GM18870 (cell line): Measurements from ENCODE around the gene MGLL.
"Not testable (repeated sequence)": the region's sequence is repeated elsewhere in the genome, so short reads cannot be mapped to it uniquely, and the experiment has no call there.

Experiments
- ATAC-seq: cut with Tn5 transposase; IDR thresholded peaks from one replicate; pipeline ENCODE4 v1.9.1; 2021; ENCODE audit warnings: moderate library complexity; ENCODE audit not compliant: unreplicated experiment

MGLL gene

DNA sequence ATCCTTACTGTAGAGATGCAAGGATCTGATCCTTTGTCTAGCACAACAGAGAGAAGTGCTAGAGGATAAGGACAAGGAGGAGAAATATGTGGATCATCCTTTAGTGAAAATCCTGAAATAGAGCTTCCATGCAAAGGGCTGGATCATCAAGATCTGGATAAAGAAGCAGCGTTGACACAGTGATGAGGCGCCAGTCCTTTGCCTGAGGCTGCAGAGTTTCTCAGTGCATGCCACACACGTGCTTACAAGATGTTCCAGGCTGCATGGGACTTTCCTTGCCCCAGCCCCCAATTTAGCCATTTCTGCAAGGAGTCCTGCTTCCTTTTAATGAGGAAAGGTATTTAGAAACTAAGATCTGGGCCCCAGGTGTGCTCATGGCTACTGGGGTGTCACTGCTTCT, 156.7 kb downstream of the MGLL start:
- ATAC-seq = no peak

DNA sequence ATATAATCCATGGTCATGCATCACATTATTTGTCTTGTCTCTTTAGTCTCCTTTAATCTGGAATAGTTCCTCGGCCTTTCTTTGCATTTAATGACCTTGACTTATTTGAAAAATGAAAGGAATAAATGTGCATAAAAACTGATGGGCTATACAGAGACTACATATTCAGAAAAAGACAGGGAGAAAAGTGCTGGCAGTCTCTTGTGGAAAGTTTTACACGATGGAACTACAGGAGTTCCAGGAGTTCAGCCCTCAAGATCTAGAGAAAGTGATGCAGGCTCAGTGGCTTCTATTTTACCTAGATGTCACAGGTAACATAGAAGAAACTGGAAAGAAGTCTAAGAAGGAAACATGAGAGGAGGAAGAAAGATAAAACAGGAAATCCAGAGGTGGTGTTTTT, 157.2 kb downstream of the MGLL start:
- ATAC-seq = no peak

DNA sequence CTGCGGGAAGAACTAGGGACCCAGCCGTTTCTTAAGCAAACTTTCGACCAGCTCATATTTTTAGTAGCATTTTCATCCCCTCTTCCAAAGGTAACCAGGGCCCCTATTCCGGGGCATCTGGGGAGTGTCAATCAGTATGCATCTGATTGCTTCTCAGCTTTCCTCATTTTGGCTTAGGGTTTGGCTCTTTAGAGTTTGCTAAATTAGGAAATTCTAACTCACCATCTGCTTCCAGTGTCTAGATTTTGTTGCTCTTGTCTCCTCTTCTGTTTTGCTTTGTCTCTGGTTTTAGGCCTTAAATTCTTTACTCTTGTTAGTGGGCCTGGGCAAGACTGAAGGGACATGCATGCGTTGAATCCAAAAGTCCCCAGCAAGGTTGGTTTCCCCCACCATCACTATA, 159.2 kb downstream of the MGLL start:
- ATAC-seq = no peak

DNA sequence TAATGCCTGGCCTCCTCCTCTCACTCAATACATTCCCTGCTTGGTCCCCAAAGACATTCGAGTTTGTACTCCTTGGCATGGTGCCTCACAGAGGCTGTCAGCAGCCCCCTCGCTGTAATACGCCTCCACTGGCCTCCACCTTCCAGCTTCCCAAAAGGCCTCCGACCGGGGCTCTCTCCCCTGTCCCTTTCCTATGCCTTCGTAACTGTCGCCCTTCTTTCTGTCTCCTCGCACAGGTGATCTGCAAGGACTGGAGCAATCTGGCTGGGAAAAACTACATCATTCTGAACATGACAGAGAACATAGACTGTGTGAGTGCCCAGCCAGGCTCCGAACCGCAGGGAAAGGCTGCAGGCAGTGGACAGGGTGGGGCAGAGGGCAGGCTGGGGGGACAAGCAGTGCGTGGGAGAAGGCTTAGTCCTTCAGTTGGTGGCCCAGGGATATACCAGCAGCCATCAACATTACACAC, 160.3 kb downstream of the MGLL start:
- no peak for ATAC-seq

DNA sequence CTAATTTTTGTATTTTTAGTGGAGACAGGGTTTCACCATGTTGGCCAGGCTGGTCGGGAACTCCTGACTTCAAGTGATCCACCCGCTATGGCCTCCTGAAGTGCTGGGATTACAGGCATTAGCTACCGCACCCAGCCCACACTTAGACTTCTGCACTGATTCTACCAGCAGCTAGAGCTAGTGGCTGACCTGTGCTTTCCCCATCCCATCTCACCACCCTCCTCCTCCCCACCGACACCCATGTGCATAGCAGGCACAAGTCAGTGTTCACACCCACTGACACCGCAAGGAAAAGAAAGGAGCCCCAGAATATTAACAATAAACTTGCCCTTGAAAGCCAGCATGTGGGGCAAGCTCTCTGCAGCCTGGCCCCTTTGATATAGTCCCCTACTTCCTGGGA, 160.7 kb downstream of the MGLL start:
- no peak for ATAC-seq

DNA sequence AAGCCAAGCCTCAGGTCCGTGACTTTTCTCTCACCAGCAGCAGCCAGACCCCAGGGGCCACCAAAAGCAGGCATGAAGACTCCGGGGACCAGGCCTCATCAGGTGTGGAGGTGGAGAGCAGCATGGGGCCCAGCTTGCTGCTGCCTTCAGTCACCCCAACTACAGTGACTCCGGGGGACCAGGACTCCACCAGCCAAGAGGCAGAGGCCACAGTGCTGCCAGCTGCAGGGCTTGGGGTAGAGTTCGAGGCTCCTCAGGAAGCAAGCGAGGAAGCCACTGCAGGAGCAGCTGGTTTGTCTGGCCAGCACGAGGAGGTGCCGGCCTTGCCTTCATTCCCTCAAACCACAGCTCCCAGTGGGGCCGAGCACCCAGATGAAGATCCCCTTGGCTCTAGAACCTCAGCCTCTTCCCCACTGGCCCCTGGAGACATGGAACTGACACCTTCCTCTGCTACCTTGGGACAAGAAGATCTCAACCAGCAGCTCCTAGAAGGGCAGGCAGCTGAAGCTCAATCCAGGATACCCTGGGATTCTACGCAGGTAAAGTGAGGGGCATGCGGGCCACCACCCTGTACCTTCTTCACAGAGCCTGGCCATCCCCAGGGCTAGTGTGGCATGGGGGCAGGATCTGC, 161.6 kb downstream of the MGLL start:
- no peak for ATAC-seq

DNA sequence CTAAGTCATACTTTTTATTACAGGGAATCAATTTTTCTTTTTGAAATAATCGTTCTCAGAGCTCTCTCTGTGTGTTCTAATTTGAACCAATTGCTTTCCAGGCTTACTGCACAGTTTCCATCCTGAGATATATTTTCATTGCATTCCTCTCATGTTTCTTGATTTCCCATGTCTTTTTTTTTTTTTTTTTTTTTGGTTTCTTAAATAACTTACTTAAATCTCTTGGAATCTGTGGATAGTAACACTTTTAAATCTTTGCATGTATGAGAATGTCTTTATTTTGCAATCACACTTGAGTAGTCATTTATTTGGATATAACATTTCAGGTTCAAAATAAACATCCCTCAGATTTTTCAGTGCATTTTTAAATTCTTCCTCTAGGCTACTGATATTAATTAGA, 164.1 kb downstream of the MGLL start:
- ATAC-seq = no peak

DNA sequence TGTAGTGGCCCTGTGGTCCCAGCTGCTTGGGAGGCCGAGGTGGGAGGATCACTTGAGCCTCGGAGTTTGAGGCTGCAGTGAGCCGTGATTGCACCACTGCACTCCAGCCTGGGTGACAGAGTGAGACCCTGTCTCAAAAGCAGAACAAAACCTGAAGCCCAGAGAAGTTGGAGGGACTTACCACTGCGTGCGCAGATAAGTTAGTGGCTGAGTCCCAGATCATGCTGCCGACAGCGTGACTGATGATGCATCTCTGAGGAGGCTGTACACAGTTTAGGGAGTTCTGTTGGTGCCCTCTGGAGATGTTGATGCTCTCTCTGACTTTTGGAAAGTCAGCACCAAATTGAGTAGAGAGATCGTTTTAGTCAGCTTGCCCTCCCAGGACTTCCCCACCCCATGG, 165.4 kb downstream of the MGLL start:
- no peak for ATAC-seq

DNA sequence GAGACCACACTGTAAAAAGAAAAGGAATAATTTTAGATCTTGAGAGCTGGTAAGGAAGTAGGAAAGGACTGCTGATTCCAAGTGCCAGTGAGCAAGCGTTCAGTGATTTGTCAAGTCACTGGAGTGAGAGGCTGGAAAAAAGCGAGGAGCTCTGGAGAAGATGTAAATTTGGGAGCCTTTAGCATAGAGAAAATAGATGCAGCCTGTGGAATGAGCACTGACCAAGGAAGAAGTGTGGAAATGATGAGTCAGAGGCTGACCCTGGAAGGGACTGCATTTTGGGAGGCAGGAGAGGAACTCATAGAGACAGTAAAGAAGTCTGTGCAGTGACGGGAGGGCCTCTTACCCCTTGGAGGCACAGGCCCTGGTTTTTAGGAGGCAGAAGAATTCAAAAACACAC, 166.7 kb downstream of the MGLL start:
- no peak for ATAC-seq

DNA sequence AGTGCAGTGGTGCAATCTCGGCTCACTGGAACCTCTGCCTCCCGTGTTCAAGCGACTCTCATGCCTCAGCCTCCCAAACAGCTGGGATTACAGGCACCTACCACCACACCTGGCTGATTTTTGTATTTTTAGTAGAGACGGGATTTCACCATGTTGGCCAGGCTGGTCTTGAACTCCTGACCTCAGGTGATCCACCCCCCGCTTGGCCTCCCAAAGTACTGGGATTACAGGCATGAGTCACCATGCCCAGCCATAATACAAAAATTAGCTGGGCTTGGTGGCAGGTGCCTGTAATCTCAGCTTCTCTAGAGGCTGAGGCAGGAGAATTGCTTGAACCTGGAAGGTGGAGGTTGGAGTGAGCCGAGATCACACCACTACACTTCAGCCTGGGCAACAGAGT, 167.3 kb downstream of the MGLL start:
- not testable (repeated sequence) for ATAC-seq

DNA sequence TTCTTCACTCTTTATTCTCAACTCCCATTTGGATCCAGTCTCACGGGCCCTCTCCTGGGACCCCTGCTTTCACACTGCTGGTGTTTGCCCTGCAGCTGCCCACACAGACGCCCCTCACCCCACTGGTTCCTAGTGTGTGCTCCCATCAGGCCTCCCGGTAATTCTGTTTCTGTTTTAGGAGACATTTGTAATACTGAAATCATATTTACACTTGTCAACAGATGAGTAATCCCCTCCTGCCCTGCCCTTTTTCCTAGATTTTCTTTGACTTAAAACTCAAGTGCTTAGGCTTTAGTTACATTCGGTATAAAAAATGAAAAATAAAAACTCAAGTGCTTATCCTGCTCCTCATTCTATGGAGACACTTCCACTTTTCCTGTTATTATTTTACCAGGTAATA, 167.9 kb downstream of the MGLL start:
- no peak for ATAC-seq

DNA sequence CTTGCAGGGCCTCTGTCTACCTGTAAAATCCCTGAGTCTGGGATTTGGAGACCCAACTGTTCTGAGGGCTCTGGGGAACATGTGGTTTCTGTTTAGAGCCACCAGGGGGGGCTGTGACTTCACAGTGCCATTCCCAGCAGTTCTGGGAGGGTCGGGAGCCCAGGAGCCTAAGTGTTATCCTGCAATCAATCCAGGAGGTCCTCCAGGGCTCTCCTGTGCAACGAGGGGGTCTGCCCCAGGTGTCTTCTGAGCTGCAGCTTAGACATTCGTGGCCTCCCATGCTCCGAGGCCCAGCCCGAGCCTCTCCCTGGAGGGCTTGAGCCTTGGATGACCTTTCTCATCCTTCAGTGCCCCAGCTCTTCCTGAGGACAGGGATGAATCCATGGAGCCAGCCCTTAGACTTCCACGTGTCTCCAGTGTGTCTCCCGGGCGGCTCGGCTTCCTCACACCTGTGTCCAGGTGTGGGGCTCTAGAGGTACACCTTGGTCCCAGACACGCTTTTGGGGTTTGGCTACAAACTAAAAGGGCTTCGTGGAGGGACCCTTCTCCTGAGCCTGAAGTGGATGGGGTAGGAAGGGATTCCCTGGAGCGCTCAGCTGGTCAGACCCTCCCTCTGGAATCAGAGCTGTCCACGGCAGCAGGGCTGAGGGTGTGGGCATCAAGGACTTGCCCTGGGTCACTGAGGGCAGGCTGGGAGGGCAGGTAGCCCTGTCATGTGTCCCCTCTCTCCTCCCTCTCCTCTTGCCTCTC, 169.9 kb downstream of the MGLL start:
- ATAC-seq = no peak

DNA sequence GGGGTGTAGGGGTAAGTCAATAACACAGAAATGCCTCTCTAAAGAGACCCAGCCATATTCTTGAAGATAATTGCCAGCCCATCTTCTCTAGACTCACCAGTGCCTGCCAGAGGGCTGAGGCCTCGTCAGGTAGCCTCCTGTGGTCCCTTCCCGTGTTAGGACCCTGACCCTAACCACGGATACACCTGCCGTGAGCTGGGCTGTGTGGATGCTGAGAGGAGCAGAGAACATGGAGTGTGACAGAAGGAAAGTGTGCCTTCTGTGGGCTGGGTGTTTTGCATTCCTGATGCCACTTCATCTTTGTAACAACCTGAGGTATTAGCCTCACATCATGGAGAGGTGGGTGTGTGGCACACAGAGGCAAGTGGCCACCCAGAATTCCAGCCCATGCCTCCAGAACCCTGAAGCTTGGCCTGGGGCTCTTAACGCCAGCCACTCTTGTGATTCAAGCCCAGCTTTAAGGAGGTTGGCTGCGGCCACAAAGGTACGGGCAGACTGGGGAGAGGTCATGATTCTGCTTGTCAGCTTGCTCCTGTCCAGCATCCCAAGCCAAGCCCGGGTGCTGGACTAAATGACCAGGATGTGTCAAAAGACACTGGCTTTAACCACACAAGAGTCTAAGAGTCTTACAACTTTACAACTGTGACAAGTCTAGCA, 170.7 kb downstream of the MGLL start:
- ATAC-seq = no peak

DNA sequence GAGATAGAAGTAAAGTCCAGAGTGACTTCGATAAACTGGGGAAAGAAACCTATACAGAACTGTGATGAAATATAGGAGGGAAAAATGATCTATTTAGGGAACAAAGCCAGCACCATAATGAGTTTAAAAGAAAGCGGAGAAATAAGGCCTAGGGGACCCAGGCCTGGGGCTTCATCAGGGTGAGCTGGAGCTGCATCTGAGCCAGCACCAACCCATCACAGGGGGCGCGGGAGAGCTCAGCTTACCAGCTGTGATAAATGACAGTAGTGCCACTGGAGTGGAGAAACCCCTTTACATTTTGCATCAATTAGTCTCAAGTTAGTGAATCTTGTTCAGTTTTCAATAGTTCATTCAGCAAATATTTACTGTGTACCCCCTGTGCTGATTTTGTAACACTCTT, 172.1 kb downstream of the MGLL start:
- no peak for ATAC-seq

DNA sequence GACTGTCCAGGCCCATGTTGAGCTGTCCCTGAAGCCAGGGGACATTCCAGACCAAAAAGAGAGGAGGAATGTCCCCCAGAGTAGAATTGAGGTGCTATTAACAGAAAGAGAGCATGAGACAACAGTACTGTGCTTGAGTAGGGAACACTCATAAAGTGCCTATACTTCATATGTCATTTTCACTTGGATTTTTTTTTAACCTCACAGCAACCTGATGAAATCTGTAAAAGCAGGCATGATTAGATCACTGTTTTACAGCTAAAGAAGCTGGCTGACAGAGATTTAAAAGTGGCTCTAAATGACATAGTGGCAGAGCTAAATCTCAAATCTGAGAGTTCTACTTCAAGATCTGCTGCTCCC, 174.5 kb downstream of the MGLL start:
- ATAC-seq = no peak

DNA sequence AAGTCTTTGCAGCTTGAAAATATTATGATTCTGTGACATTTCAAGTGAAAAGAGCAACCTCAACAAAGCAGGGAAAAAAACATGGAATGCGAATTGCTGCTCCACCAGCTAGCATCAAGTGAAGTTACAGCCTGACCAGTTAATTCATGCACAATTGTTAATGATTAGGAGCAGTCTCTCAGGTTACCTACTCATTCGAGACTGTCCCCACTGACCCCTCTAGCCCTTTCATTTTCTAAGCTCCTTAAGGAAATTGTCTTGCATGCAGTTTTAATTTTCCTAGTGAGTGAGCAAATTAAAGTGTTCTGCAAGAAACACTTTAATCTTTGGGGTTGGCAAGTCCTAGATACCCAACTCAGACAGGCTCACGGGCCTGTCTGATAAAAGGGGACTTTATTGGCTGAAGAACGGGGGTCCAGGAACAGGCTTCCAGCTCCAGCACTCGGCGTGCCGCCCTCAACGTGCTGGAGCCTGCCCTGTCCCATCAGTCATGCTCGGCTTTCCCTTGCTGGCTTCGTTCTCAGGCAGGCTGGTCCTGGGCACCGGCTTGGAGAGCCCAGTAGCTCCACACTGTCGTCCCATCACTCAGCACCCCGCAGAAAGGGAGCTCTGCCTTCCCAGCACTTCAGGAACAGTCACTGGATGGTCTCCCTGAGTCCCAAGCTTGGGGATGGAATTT, 175.0 kb downstream of the MGLL start:
- ATAC-seq = no peak

DNA sequence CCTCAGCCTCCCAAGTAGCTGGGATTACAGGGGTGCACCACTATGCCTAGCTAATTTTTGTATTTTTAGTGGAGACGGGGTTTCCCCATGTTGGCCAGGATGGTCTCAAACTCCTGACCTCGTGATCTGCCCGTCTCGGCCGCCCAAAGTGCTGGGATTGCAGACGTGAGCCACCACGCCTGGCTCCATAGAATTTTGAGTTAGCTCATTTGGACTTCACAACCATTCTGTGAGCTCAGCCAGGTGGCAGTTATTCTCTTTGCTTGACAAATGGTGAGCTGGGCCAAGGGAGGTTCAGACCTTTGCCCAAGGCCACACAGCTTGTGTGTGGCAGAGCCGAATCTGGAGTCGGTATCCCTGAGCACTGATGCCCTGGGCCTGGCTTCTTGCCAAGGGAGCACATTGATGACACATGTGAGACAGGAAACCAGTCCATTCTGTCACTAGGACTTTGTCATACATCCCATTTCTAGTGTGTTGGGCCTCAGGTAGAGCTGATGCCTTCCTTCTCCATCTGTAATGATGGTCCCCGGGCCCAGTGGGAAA, 175.7 kb downstream of the MGLL start:
- no peak for ATAC-seq

DNA sequence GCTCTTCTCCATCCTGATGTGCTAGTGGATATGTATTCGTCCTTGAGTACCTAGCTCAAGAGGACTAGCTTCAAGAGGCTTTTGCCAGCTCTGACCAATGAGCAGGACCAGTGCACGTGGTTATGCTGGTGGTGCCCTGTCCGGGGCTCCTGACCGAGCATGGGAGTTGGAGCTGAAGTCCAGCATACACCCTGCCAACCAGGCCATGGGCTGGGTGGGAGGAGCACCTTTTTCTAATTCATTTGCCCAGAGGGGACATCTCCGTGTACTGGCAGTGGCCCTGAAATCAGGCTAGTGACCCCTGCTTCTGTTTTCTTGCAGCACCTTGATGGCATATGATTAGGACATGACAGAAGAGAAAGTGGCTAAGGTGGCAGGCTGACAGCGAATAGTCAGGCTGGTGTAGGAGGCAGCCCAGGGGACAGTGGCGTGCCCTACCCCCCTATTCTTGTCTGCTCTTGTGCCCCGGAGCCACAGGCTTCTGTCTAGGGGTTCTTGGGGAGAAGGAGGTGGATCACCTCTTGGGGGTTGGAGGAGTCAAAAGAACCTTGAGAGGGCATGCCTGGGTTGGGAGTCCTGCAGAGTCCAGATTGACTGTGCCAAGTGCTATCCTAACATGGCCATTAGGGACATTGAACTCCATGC, 176.8 kb downstream of the MGLL start:
- ATAC-seq = no peak

DNA sequence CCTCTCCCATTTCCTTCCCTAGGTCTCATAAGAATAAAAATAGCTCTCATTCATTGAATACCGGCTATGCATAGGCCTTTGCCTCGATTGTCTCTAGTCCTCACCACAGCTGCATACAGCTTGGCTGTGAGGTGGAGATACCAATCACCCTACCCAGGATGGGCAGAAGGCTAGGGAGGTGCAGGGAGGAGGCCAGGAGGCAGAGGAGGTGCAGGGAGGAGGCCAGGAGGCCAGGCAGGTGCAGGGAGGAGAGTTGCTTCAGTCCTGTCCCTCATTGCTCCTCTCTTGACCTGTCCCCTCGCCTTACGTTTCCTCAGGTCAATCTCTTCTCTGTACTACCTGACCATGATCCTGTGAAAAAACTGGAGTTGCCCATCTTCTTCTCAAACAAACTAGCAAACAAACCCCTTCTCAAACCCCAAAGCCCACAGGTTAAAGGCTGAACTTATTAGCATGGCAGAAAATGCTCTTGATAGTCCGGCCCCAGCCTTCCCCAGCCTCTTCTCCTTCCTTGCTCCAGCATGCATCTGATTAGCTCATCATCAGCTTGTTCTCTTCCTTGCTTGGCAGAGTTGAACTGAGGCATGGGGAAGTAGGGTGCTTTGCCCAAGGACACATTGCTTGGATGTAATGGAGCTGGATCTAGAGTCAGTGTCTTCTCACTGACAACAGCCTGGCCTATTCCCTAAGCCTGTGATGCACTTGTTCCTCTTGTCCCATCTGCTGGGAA, 177.5 kb downstream of the MGLL start:
- ATAC-seq = no peak

DNA sequence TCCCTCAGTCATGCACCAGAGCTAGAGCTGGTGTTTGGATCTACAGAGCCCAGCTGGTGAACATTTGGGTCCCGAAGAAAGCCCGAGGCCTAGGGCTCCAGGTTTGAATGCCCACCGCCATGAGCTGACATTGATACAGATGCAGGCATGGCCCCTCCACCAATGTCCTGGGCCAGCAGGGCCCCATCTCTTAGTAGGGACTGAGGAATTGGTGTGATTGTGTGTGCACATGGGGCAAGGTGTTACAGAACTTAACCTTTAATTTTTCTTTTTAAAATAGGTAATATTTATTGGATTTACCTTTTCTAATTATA, 182.3 kb downstream of the MGLL start:
- no peak for ATAC-seq
